NB4 (cell line): ENCODE data around the gene VDAC1.

Experiments
- DNase-seq: peaks from one replicate; pipeline ENCODE4 v3.0.0; 2010; ENCODE audit warnings: low read depth
- H3K4me3 ChIP-seq: one replicate; pipeline ENCODE4 v1.5.1; 2011; ENCODE audit warnings: mild to moderate bottlenecking, low read depth, low read length, moderate library complexity
- CTCF ChIP-seq: IDR thresholded peaks from one replicate; pipeline ENCODE4 v1.5.1; 2012; ENCODE audit warnings: low read depth, low read length
- MAX ChIP-seq: IDR thresholded peaks from 2 replicates; pipeline ENCODE4 v1.6.1; 2011; ENCODE audit warnings: low read depth, low read length
- MYC ChIP-seq: IDR thresholded peaks from 2 replicates; pipeline ENCODE4 v1.6.1; 2011; ENCODE audit warnings: low read depth, low read length
- POLR2A ChIP-seq: IDR thresholded peaks from 2 replicates; pipeline ENCODE4 v1.6.1; 2011; ENCODE audit warnings: mild to moderate bottlenecking; ENCODE audit not compliant: insufficient read length; ENCODE audit errors: extremely low read depth

Gene VDAC1

GRCh38 chr5:133927300-133928180 lies 77.2 kb downstream of the VDAC1 start:
- DNase-seq = no peak

GRCh38 chr5:133926489-133927299 lies 78.1 kb downstream of the VDAC1 start:
- H3K4me3 ChIP-seq = no peak overlapping the region
- TF ChIP-seq CTCF = no peak
- TF ChIP-seq POLR2A = no peak
- no peak for TF ChIP-seq MAX
- TF ChIP-seq MYC = no peak

More at GRCh38 chr5:133927300-133928180, 77.2 kb downstream of the VDAC1 start:
- H3K4me3 ChIP-seq = no peak overlapping the region
- TF ChIP-seq CTCF (no peak), POLR2A (no peak), MYC (no peak), MAX (no peak)

GRCh38 chr5:133925866-133926488 lies 78.8 kb downstream of the VDAC1 start:
- TF ChIP-seq CTCF (no peak), POLR2A (no peak), MAX (no peak), MYC (no peak)
- H3K4me3 ChIP-seq = no peak overlapping the region
- DNase-seq = peak; percentile 14

More at GRCh38 chr5:133926489-133927299, 78.1 kb downstream of the VDAC1 start:
- DNase-seq = no peak

- TF ChIP-seq CTCF (no peak), MYC (no peak), POLR2A (no peak), MAX (no peak)
These were observed 79.5 kb downstream of the VDAC1 start for GRCh38 chr5:133925269-133925668.

GRCh38 chr5:133924221-133924920 lies 80.4 kb downstream of the VDAC1 start:
- no peak overlapping the region for H3K4me3 ChIP-seq
- no peak for DNase-seq
- TF ChIP-seq MAX (no peak), MYC (no peak), CTCF (no peak), POLR2A (no peak)

More at GRCh38 chr5:133925269-133925668, 79.5 kb downstream of the VDAC1 start:
- DNase-seq = no peak
- H3K4me3 ChIP-seq = no peak overlapping the region
